Ascending aorta (tissue), 2 donors: ENCODE results near the gene ADGRA3. TPM values are rescaled to one million over a fixed set of nuclear protein-coding genes. Genes with fewer than 3 reads are reported as not detected.

Source experiments
- DNase-seq, 2 donors: peaks; one replicate each; pipeline ENCODE4 v3.0.0-alpha.2; 2019; ENCODE audit warnings: low spot score in 2 of 2
- H3K27ac ChIP-seq, 2 donors: fragments of 200-600 bp; sonication (generic); one replicate each; pipeline ENCODE4 v1.5.1; 2016 to 2017; ENCODE audit warnings: mild to moderate bottlenecking in 1 of 2
- H3K27me3 ChIP-seq: fragments of 200-600 bp; sonication (generic); one replicate; pipeline ENCODE4 v1.5.1; 2017
- H3K36me3 ChIP-seq, 2 donors: fragments of 200-600 bp; sonication (generic); one replicate each; pipeline ENCODE4 v1.5.1; 2016
- H3K4me1 ChIP-seq, 2 donors: fragments of 200-600 bp; sonication (generic); one replicate each; pipeline ENCODE4 v1.5.1; 2016 to 2017; ENCODE audit warnings: mild to moderate bottlenecking in 1 of 2
- H3K4me3 ChIP-seq, 2 donors: fragments of 200-600 bp; sonication (generic); one replicate each; pipeline ENCODE4 v1.5.1; 2016 to 2017; ENCODE audit warnings: mild to moderate bottlenecking in 1 of 2
- H3K9me3 ChIP-seq, 2 donors: fragments of 200-600 bp; sonication (generic); one replicate each; pipeline ENCODE4 v1.5.1; 2016
- CTCF ChIP-seq, 3 experiments: fragments of 200-600 bp in 2 of 3; fragments of 450-650 bp in 1 of 3; sonication (generic) in 2 of 3; IDR thresholded peaks; one replicate each; pipeline ENCODE4 v1.5.1; 2016 to 2019; ENCODE audit warnings: antibody characterized with exemption in 3 of 3, mild to moderate bottlenecking in 1 of 3, moderate library complexity in 1 of 3
- intact Hi-C: fragments of 100-400 bp; cut with DNase I; formaldehyde crosslinking; loops from one replicate; pipeline ENCODE4 v1.15.1; 2023
- total RNA-seq: library from RNA; depleted of rRNA; stranded (reverse); fragments of >200 nt; gene quantifications from one replicate; pipeline ENCODE4 v1.1.0, GENCODE V29; 2016

ADGRA3 gene
- total RNA-seq, 1 donor from 2014 or later: 2.2 TPM

DNA sequence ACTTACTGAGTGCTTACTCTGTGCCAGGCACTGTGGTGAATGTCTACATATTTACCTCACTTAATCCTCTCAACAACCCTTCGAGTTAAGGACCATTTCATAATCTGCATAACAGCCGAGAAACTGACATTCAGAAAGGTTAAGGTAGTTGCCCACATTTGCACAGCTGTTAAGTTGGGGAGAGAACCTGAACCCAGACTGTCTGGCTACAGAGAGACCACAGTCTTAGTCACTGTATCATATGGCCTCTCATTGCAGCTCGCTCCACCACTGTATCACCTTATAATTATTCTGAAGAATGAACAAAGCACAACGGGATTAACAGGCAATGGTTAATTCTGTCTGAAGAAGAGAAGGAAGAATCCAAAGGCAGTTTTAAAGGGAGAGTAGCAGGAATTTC is 98.5 kb downstream of the ADGRA3 start:
- DNase-seq: no peak
- H3K9me3 ChIP-seq: no peaks in the 10 kb centered on the region
- no peak overlapping the region for H3K4me3 ChIP-seq
- no peak for TF ChIP-seq CTCF (IDR thresholded peaks at IDR 0.05)
- no peaks in the 10 kb centered on the region for H3K4me1 ChIP-seq
- H3K27ac ChIP-seq: no peak overlapping the region
- H3K36me3 ChIP-seq: peaks cover 0 to under 1% of the 10 kb centered on the region in 2 donors
- no peaks in the 10 kb centered on the region for H3K27me3 ChIP-seq
- intact Hi-C loops: no loop called here

GRCh38 chr4:22416403-22416802 is 99.5 kb downstream of the ADGRA3 start:
- intact Hi-C loops: no loop called here
- TF ChIP-seq CTCF (IDR thresholded peaks at IDR 0.05): no peak
- Histone ChIP-seq H3K4me3 (no peak overlapping the region), H3K4me1 (no peaks in the 10 kb centered on the region), H3K27me3 (no peaks in the 10 kb centered on the region), H3K9me3 (no peaks in the 10 kb centered on the region), H3K36me3 (peaks cover 0 to 4% of the 10 kb centered on the region in 2 donors), H3K27ac (no peak overlapping the region)
- DNase-seq: no peak

DNA sequence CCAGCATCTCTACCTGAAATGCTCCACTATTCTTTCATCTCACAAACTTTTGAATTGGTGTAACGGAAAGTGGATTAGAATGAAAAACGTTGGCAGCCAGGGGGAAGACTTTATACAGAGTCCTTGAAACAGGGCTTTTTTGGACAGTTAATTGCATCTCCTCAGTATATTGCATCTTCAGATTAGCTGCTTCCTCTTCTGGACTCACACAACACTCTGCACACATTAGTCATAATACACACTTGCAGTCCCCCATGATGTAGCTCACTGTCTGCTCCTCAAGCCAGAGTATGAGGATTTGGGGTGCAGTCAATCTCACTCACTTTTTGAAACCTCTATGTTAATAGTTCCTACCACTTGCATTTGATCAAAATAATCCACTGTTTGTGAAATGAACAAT is 101.0 kb downstream of the ADGRA3 start:
- no peak for DNase-seq
- H3K27me3 ChIP-seq: no peaks in the 10 kb centered on the region
- H3K9me3 ChIP-seq: no peaks in the 10 kb centered on the region
- no peak overlapping the region for H3K4me3 ChIP-seq
- H3K27ac ChIP-seq: no peak overlapping the region
- peaks cover 0 to 4% of the 10 kb centered on the region in 2 donors for H3K36me3 ChIP-seq
- H3K4me1 ChIP-seq: no peaks in the 10 kb centered on the region
- intact Hi-C loops: loop anchor here (5.0 kb wide), 1 partner anchor 97 kb away; no protein-coding TSS in a partner anchor
- TF ChIP-seq CTCF (IDR thresholded peaks at IDR 0.05): no peak

- no peaks in the 10 kb centered on the region for H3K27me3 ChIP-seq
These were observed 102.4 kb downstream of the ADGRA3 start for GRCh38 chr4:22413471-22413870.

GRCh38 chr4:22412013-22412412 is 103.9 kb downstream of the ADGRA3 start:
- intact Hi-C loops: loop anchor here (5.0 kb wide), 1 partner anchor 100 kb away; no protein-coding TSS in a partner anchor

More at GRCh38 chr4:22413471-22413870, 102.4 kb downstream of the ADGRA3 start:
- no peak for DNase-seq
- Histone ChIP-seq H3K36me3 (peaks cover 0 to 4% of the 10 kb centered on the region in 2 donors), H3K4me3 (no peak overlapping the region), H3K4me1 (no peaks in the 10 kb centered on the region), H3K27ac (no peak overlapping the region), H3K9me3 (no peaks in the 10 kb centered on the region)
- TF ChIP-seq CTCF (IDR thresholded peaks at IDR 0.05): no peak
- intact Hi-C loops: loop anchor here (5.0 kb wide), 1 partner anchor 99 kb away; no protein-coding TSS in a partner anchor

More at GRCh38 chr4:22412013-22412412, 103.9 kb downstream of the ADGRA3 start:
- Histone ChIP-seq H3K9me3 (no peaks in the 10 kb centered on the region), H3K27ac (no peak overlapping the region), H3K4me1 (no peaks in the 10 kb centered on the region), H3K36me3 (peaks cover 0 to 4% of the 10 kb centered on the region in 2 donors), H3K4me3 (no peak overlapping the region), H3K27me3 (no peaks in the 10 kb centered on the region)
- TF ChIP-seq CTCF (IDR thresholded peaks at IDR 0.05): no peak
- DNase-seq: no peak
